A549 treated with AZD9567 at 1 μM for 4 hours (cell line): ENCODE data around the gene PHLDB3. TPM values are rescaled to one million over a fixed set of nuclear protein-coding genes. Genes with fewer than 3 reads are reported as not detected.

ENCODE experiments used
- total RNA-seq: library from RNA; stranded (reverse); fragments of 200-300 nt; extraction: Qiagen RNA extraction; gene quantifications from 5 replicates; pipeline ENCODE4 v1.2.3, GENCODE V29; 2022; ENCODE audit not compliant: insufficient read depth

PHLDB3 gene
- 3.2 to 10.2 TPM (median 9.0 TPM) in 5 replicates for total RNA-seq

GRCh38 chr19:43504426-43505185 lies at the start of gene PHLDB3:
PHLDB3 (minus strand) TSS chr19:43504746; CDS start chr19:43504118, 628 bp downstream.

GRCh38 chr19:43532962-43533545 lies 28.5 kb upstream of the PHLDB3 start, which contains the start of gene ZNF575:
ZNF575 (plus strand) TSS chr19:43533188; CDS start chr19:43534423, 1,235 bp downstream.

DNA sequence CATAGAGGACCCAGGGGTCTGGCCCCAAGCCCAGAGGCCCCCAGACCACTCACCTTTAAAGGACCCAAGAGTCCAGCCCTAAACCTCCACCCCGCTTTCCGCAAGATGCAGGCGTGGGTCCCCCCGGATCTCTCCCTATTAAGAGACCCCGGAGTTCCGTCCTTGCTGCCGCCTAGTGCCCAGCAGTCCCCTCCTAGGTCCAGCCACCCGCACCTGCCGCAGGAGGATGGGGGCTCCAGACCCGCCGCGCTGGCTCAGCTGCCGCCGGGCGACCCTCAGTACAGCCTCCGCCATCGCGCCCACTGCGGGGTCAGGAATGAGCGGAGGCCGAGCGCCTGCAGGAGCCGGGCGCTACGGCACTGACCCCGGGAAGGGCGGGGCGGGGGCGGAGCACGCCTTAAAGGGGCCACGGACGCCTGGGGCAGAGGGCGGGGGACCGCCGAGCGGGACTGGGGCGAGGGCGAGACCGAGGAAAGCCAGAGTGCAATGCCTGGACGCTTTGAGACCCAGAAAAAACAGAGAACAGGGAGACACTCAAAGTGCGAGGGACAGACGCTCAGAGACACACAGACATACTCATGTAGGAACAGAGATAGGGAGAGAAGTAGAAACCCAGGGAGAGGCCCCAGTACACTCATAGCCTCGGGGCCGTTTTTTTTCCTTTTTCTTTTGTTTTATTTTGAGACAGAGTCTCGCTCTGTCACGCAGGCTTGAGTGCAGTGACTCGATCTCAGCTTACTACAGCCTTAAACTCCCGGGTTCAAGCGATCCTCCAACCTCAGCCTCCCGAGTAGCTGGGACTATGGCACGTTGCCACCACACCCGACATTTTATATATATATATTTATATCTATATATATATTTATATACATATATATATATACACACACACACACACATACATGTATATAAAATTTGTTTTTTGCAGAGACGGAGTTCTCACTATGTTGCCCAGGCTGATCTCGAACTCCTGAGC lies 22.6 kb upstream of the PHLDB3 start, which contains the start of gene ETHE1:
ETHE1 (minus strand) TSS at position 318 of the 976 bp plus-strand sequence; CDS start at position 294, 24 bp downstream.

DNA sequence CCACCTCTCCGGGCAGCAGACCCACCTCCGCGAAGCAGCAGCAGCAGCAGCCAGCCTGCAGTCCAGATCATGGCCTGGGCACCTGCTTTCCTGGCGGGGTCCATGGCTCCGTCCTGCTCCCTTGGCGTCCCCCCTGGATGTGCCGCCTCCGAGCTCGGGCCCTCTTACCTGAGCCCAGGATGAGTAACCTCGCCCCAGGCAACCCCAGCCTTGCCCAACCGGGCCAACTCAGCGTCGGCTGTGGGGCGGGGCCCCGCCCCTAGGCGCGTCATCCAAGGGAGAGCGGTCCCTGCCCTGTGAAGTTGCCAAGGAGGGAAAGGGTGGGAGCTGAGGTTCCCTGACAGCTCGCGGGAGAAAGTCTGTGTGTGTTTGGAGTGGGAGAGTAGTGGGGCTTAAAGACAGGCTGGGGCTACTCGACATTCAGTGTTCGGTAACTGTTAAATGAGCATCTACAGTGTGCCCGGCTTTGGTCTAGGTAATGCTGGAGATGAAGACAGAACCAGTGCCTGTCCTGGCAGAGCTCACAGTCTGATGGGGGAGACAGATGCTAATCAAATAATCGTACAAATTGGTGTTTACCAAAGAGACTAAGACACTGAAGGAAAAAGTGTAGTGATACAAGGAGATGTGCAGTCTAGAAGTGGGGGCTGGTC lies 39.0 kb downstream of the PHLDB3 start, which contains the start of gene LYPD3:
LYPD3 (minus strand) TSS at position 141 of the 653 bp plus-strand sequence; CDS start at position 104, 37 bp downstream.

Other genes with a start within 250 kb of the PHLDB3 start
- gene PSG9, start 235.2 kb downstream of the PHLDB3 start, total RNA-seq, result 0.09 to 0.13 TPM (median 0.10 TPM) in 3 of 5 replicates, not detected in the others
- 0.07 to 0.09 TPM (median 0.08 TPM) in 4 of 5 replicates, not detected in the other for gene CD177, start 151.1 kb downstream of the PHLDB3 start, total RNA-seq
- not detected in 5 replicates for gene TEX101, start 89.9 kb downstream of the PHLDB3 start, total RNA-seq
- 0.19 to 0.68 TPM (median 0.42 TPM) in 4 of 5 replicates, not detected in the other for gene LYPD3, start 39.1 kb downstream of the PHLDB3 start, total RNA-seq
- gene ETHE1, start 22.5 kb upstream of the PHLDB3 start, total RNA-seq, result 31.4 to 53.1 TPM (median 51.8 TPM) in 5 replicates
- gene ZNF575, start 28.4 kb upstream of the PHLDB3 start, total RNA-seq, result 1.8 to 2.4 TPM (median 2.1 TPM) in 4 of 5 replicates, not detected in the other
- 22.7 to 29.4 TPM (median 27.4 TPM) in 5 replicates for gene XRCC1, start 70.8 kb upstream of the PHLDB3 start, total RNA-seq
- 0.22 to 0.52 TPM (median 0.27 TPM) in 4 of 5 replicates, not detected in the other for gene PINLYP, start 71.1 kb upstream of the PHLDB3 start, total RNA-seq
- gene IRGQ, start 91.4 kb upstream of the PHLDB3 start, total RNA-seq, result 4.6 to 10.5 TPM (median 5.9 TPM) in 5 replicates
- gene ZNF576, start 91.8 kb upstream of the PHLDB3 start, total RNA-seq, result 20.0 to 21.3 TPM (median 20.5 TPM) in 5 replicates
- 0.52 to 0.80 TPM (median 0.67 TPM) in 4 of 5 replicates, not detected in the other for gene SRRM5, start 107.3 kb upstream of the PHLDB3 start, total RNA-seq
- gene ZNF428, start 114.9 kb upstream of the PHLDB3 start, total RNA-seq, result 40.1 to 61.6 TPM (median 59.4 TPM) in 5 replicates
- 5.5 to 10.0 TPM (median 9.6 TPM) in 5 replicates for gene CADM4, start 135.1 kb upstream of the PHLDB3 start, total RNA-seq
- gene PLAUR, start 165.4 kb upstream of the PHLDB3 start, total RNA-seq, result 62.1 to 69.9 TPM (median 69.1 TPM) in 5 replicates
- not detected in 5 replicates for gene IRGC, start 211.3 kb upstream of the PHLDB3 start, total RNA-seq